ENCODE measurements around the gene MYO5A.

- TF ChIP-seq, protein P1, sequence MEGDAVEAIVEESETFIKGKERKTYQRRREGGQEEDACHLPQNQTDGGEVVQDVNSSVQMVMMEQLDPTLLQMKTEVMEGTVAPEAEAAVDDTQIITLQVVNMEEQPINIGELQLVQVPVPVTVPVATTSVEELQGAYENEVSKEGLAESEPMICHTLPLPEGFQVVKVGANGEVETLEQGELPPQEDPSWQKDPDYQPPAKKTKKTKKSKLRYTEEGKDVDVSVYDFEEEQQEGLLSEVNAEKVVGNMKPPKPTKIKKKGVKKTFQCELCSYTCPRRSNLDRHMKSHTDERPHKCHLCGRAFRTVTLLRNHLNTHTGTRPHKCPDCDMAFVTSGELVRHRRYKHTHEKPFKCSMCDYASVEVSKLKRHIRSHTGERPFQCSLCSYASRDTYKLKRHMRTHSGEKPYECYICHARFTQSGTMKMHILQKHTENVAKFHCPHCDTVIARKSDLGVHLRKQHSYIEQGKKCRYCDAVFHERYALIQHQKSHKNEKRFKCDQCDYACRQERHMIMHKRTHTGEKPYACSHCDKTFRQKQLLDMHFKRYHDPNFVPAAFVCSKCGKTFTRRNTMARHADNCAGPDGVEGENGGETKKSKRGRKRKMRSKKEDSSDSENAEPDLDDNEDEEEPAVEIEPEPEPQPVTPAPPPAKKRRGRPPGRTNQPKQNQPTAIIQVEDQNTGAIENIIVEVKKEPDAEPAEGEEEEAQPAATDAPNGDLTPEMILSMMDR (IDR thresholded peaks at IDR 0.05 in 2 of 3, conservative IDR thresholded peaks at IDR 0.05 in 1 of 3; ENCODE audit: borderline replicate concordance in 1 of 3, insufficient read depth in 1 of 3, low read depth in 2 of 3, low read length in 2 of 3): no peak
- TF ChIP-seq ZNF274 (IDR thresholded peaks at IDR 0.05; ENCODE audit: low read depth, low read length) (no peak), EZH2 (IDR thresholded peaks at IDR 0.05) (no peak), JUND (IDR thresholded peaks at IDR 0.05) (no peak), RAD21 (IDR thresholded peaks at IDR 0.05; ENCODE audit: low read depth) (no peak), POLR2AphosphoS5 (IDR thresholded peaks at IDR 0.05; ENCODE audit: low read depth, low read length) (no peak), FOSL1 (IDR thresholded peaks at IDR 0.05; ENCODE audit: low read depth) (no peak), POLR2A (IDR thresholded peaks at IDR 0.05; ENCODE audit: borderline replicate concordance, extremely low read depth, insufficient read depth, insufficient read length) (no peak), REST (IDR thresholded peaks at IDR 0.05; ENCODE audit: low read depth) (no peak), YY1 (IDR thresholded peaks at IDR 0.05; ENCODE audit: extremely low read depth, insufficient replicate concordance, low read depth, low read length) (no peak), SIN3A (IDR thresholded peaks at IDR 0.05; ENCODE audit: low read depth) (no peak)
- TF ChIP-seq, protein P2, sequence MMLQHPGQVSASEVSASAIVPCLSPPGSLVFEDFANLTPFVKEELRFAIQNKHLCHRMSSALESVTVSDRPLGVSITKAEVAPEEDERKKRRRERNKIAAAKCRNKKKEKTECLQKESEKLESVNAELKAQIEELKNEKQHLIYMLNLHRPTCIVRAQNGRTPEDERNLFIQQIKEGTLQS (IDR thresholded peaks at IDR 0.05): no peak
- TF ChIP-seq, protein P3, sequence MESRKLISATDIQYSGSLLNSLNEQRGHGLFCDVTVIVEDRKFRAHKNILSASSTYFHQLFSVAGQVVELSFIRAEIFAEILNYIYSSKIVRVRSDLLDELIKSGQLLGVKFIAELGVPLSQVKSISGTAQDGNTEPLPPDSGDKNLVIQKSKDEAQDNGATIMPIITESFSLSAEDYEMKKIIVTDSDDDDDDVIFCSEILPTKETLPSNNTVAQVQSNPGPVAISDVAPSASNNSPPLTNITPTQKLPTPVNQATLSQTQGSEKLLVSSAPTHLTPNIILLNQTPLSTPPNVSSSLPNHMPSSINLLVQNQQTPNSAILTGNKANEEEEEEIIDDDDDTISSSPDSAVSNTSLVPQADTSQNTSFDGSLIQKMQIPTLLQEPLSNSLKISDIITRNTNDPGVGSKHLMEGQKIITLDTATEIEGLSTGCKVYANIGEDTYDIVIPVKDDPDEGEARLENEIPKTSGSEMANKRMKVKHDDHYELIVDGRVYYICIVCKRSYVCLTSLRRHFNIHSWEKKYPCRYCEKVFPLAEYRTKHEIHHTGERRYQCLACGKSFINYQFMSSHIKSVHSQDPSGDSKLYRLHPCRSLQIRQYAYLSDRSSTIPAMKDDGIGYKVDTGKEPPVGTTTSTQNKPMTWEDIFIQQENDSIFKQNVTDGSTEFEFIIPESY (IDR thresholded peaks at IDR 0.05; ENCODE audit: extremely low read depth, insufficient replicate concordance, low read length): no peak
These were observed 83.1 kb downstream of the MYO5A start for GRCh38 chr15:52445553-52445952.

Data from HCT116 (cell line).